Stimulated activated CD8-positive, alpha-beta memory T cell treated with anti-CD3 and anti-CD28 coated beads, Interleukin-2, amount 100 ng/mL, for 1 hour (primary cell): ENCODE measurements around the gene UBASH3B.

Experiments
- DNase-seq, 2 donors: peaks; one replicate each; pipeline ENCODE4 v3.0.0-alpha.2; 2020; ENCODE audit warnings: low read depth in 2 of 2

UBASH3B gene

DNA sequence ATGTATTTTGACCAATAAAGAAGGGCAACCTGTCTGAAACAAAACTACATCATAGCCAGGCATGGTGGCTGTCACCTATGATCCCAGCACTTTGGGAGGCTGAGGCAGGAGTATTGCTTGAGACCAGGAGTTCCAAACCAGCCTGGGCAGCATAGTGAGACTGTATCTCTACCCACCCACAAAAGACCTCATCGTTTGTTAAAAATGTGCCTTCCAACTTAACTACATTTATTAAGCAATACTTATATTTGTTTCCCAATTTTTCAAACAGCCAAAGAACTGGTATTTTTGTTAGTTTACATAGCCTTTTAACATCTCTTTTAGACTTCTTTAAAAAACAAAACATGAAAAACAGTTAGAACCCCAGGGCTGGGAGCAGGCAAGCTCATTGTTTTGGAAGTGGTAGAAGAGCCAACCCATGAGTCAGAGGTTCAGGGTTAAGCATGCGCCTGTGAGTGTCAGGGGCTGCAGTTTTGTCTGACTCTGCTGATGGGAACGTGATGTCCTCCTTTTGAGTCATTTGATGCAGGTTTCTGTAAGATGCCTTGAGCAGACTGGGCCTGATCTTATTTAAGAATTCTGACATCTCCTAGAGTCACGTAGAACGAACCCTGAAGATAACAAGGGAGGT, 128.9 kb downstream of the UBASH3B start:
- DNase-seq: no peak

GRCh38 chr11:122785031-122785541, 129.6 kb downstream of the UBASH3B start:
- no peak for DNase-seq

- no peak for DNase-seq
Measured at GRCh38 chr11:122786896-122787295, 131.4 kb downstream of the UBASH3B start.

DNA sequence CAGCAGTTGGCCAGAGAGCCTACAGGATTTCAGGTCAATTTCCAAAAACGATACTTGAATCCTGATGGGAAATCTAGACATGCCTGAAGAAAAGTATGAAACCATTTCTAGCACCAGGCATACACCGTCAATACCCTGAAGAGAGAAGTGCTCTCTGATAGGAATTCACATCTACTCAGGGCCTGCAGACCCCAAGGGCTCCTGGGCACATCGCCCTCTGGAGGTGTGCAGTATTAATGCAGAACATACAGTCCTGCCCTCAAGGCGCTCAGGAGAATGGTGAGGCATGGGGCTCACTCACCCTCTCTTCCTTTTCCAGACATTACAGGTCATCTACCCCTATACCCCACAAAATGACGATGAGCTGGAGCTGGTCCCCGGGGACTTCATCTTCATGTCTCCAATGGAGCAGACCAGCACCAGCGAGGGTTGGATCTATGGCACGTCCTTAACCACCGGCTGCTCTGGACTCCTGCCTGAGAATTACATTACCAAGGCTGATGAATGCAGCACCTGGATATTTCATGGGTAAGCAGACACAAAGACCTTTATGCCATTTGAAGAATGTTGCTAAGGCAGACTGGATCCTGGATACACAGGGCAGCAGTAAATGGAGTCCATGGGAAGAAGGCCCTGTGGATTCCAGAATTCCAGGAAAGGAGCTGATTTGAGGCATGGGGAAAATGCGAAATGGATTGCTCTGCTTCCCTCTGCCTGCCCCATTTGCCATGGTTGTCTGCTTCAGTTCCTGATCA, 133.4 kb downstream of the UBASH3B start:
- DNase-seq: no peak

- DNase-seq: no peak
Measured at GRCh38 chr11:122789907-122790306, 134.4 kb downstream of the UBASH3B start.

DNA sequence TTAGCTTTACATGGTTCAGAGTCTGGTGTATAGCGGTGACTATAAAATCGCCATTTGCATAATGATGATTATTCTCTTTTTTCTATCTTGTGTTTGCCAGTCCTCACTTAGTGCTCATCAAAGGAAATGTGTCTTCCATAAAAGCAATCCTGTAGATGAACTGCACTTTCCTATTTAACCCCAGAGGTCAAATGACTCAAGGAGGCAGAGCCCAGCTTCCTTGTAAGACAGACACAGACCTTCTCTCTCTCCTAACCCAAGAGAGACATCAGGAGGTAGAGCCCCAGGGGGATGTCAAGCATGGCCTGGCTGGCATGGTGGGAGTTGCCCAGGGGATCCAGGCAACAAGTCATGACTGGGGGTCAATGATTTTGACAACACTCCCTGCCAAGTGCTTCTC, 135.9 kb downstream of the UBASH3B start:
- DNase-seq: no peak

DNA sequence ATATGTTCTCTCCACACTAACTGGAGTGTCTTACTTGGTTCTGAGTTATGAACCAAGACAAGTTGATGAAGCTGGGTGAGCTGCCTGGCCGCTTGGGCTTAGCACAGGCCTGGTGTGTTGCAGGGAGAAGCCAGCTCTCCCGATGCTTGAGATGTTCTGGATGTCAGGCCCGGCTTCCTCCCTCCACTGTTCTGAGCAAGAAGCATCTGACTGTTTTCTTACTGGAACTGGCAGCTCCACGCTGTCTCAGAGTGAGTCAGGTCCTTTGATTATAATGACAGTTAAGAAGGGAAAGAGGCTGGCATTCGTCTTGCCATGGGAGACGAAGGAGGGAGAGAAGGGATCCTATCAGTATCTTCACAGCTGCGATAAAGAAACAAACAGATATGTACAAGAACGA, 136.3 kb downstream of the UBASH3B start:
- no peak for DNase-seq

DNA sequence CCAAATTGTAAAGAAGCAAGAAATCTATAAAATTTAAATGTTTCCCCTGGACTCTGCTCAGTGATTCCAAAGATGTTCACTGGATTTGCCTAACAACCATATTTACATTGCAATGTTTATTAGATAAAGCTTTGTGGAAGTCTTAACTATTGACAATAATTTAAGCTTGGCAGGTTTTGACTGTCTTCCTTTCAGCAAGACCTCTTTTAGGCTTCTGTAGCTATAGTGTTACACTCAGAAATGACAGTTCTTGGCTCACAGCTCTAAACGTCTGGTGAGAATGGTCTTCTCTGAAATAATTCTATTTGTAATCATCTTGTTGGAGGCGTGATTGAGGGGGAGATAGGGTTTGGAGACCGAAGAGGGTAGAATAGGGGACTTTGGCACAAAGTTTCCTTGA, 138.0 kb downstream of the UBASH3B start:
- DNase-seq: no peak

DNA sequence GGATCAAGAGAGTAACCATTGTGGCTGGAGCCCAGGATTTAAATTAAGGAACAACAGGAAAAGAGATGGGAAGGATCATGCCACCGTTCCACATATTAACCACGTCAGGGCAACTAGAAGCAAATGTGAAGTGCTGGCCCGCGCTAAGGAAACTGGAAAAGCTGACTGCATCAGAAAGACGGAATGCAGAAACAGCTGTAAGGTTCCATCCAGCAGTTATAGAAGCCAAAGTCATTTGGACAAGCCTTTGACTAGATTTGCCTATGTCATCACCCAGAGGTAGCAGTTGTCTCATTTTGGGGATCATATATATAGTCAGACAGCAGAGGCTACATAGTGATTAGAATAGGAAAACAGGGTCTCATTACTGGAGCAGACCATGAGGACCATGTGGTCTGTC, 139.8 kb downstream of the UBASH3B start:
- DNase-seq: no peak

DNA sequence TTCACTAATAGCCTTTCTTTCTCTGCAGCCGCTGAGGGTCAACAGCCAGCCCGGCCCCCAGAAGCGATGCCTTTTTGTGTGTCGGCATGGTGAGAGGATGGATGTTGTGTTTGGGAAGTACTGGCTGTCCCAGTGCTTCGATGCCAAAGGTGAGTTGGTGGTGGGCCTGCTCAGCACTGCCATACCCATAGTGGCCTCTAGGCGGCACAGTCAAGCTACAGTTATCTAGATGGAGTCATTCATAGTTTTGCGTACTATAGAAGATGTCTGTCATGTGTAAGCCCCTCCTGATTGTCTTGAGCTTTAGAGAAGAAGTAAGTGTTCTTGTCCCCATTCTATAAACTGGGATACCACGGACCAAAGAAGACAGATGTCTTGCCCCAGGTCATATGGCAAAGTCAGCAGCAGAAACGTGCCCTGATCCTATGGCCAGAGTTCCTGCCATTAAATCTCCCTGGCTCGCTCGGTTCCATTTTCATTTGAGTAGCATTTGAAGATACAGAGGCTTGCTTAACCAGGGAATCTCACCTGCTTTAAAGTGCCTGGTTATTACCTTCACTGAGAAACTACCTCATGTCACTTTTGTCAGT, 140.7 kb downstream of the UBASH3B start:
- DNase-seq: peak; percentile 54 to 60

GRCh38 chr11:122797651-122798050, 142.1 kb downstream of the UBASH3B start:
- DNase-seq: no peak

DNA sequence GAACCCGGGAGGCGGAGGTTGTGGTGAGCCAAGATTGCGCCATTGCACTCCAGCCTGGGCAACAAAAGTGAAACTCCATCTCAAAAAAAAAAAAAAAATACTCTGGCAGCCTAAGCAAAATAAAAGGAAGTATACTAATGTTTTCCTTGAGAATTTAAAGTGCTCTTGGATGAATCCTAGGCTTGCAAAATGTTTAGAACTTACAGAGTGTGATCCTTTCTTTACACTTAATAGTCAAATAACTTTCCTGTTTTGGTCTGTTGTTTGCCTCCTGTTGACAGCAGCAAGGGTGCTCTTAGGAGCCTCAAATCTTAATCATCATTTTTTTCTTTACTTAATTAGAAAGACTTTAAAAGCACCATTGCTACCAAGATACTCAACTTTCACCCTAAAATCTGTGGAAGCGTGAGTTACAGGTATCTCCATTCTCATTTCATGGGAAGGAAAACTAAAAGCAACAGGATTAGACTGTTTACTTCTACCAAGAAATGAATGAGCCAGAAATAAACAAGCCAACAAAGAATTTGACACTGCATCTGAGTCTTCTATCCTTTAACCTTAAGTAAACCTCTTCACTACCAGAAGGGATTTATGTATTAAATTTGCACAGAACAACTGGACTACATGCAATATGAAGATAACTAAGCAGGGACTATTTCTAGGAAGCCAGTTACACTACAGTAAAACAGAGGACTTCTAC, 144.0 kb downstream of the UBASH3B start:
- no peak for DNase-seq

DNA sequence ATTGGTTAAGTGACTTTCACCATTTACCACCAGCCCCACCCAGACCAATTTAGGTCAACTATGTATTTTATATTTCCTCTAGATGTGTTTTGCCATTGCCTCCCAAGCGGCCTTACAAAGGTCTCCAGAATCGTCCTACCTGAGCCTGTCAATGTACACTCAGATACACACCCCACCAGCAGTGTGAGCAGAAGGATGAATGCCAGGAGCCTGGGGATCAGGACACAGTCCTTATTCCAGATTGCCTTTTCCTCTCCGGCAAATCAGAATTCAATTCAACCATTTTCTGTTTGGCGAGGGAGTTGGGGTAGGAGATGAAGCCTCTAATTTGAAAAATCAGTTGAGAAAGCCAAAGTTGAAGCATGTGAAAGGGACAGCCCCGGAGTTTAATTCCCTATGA, 147.4 kb downstream of the UBASH3B start:
- no peak for DNase-seq

DNA sequence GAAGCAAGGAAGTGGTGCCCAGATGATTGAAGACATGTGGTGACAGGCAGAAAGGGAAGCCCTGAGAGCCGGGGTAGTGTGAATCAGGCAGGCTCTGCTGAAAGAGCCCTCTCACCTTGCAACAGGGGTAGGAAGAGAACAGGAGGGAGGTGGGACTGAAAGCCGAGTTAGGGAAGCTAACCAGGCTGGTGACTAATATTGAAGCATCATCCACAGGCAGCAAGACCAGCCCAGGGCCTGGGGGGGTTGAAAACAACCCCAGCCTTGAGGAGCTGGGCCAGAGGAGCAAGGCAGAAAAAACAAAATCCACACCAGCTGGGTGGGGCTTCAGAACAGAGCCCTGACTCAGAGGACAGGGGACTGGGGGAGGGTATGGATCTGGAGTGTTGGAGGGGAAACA, 147.8 kb downstream of the UBASH3B start:
- DNase-seq: no peak

DNA sequence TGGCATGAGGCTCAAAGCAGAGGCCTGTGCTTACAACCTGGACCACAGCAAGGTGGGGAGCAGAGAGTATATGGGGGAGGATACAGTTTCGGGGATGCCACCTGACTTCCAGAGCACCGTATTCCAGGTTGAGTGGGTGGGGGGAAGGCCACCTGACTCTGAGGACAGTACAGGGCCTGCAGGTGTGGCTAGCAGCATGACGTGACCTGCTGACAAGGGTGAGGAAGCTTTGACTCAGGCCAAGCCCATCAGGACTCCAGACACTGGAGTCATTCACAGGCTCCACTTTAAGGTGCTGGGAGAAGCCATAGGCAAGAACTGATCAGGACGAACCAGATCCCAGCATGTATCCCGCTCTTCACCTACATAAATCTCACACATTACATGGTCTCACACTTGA, 148.2 kb downstream of the UBASH3B start:
- no peak for DNase-seq

GRCh38 chr11:122804161-122804560, 148.6 kb downstream of the UBASH3B start:
- DNase-seq: no peak

- DNase-seq: no peak
Measured at GRCh38 chr11:122804796-122805195, 149.3 kb downstream of the UBASH3B start.

GRCh38 chr11:122807731-122808477, 152.4 kb downstream of the UBASH3B start:
- no peak for DNase-seq

GRCh38 chr11:122808478-122808869, 153.0 kb downstream of the UBASH3B start:
- DNase-seq: no peak

DNA sequence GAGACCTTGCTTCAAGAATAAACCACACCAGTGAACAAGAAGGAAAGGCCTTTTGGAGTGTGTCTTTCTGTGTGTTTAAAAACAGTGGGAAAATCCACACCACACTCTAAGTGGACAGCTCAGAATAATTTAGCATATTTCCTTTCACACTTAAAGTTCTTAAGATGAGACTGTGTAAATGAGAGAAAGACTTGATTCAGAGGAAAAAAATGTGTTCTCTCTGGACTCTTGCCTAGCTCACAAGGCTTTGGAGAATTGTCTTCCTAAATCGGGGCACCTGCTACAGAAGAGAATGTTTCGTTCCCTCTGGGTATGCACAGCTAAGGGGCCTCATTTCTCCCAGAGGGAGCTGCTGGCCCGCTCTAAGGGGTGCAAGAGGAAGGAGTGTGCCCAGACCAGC, 154.3 kb downstream of the UBASH3B start:
- no peak for DNase-seq

- no peak for DNase-seq
Measured at GRCh38 chr11:122811721-122812120, 156.2 kb downstream of the UBASH3B start.

- no peak for DNase-seq
Measured at GRCh38 chr11:122812638-122813037, 157.1 kb downstream of the UBASH3B start.
